Neuron (in vitro differentiated cells): ENCODE results near the gene MIEF1.
"Not testable (repeated sequence)": the region's sequence is repeated elsewhere in the genome, so short reads cannot be mapped to it uniquely, and the experiment has no call there.

Experiments used
- H2AFZ ChIP-seq: one replicate; pipeline ENCODE4 v1.6.1; 2013; ENCODE audit warnings: low read depth, mild to moderate bottlenecking, inconsistent platforms, low read length, moderate library complexity
- H3K27me3 ChIP-seq: one replicate; pipeline ENCODE4 v1.6.1; 2013; ENCODE audit warnings: low read length; ENCODE audit not compliant: insufficient read depth
- H3K36me3 ChIP-seq: one replicate; pipeline ENCODE4 v1.6.1; 2013; ENCODE audit warnings: low read length; ENCODE audit not compliant: insufficient read depth
- H3K4me1 ChIP-seq: one replicate; pipeline ENCODE4 v1.6.1; 2013; ENCODE audit warnings: low read length; ENCODE audit not compliant: insufficient read depth
- H3K4me3 ChIP-seq: 2 replicates; pipeline ENCODE4 v1.5.1; 2013; ENCODE audit warnings: mild to moderate bottlenecking, low read length, moderate library complexity
- H3K9me3 ChIP-seq: one replicate; pipeline ENCODE4 v1.6.1; 2013; ENCODE audit warnings: low read length

MIEF1 gene

DNA sequence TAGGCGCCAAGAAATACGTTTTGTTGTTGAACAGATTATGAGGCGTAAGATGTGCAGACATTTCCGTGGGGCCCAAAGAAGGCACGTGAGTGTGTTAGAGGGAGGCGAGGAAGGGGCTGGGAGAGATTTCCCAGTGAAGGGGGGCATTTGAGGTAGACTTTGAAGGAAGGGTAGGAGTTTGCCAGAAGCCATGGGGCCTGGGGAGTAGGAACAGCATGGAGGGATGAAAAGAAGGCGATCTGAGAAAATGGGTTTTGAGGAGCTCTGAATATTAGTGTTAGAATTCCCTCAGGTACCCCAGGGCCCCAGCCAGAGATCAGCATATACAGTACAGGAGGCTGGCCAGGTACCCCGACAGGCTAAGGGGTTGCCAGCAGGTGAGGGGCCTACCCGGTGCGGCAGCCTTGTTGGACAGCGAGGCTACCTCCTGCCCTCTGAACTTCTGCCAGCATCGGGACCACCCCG, 414 bp upstream of the MIEF1 start:
- H3K4me1 ChIP-seq: peaks cover 23% of the 10 kb centered on the region
- H2AFZ ChIP-seq: no peak overlapping the region
- H3K27me3 ChIP-seq: no peaks in the 10 kb centered on the region
- H3K36me3 ChIP-seq: peaks cover 26% of the 10 kb centered on the region
- no peaks in the 10 kb centered on the region for H3K9me3 ChIP-seq
- H3K4me3 ChIP-seq: peak overlapping the region; percentile 95

DNA sequence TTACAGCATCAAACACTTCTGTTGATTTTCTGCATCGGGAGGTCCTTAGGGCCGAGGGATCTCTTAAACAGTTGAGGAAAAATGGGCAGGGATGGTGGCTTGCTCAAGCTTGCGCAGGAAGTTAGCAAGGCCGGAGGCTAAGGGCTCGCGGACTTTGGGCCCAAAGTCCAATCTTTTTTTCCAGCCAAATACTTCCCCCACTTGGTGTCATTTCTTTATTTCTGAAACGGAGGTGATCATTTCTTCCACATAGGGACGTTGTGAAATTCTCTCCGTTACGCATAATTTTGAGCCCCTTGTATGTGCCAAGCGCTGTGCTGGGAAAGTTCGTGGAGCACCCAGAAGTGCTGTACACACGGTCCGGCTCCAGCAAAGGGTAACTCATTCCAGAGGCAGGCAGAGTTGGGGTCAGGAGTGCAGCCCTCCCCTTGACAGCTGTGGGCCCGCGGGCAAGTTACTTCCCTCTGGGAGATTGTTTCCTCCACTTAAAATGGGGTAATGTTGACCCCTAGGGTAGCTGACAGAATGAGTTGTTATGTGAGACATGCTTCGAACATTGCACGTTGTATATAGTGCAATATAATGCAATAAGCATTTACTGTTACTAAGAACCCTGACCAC, 809 bp downstream of the MIEF1 start:
- Histone ChIP-seq H3K36me3 (peaks cover 33% of the 10 kb centered on the region), H3K27me3 (no peaks in the 10 kb centered on the region), H3K4me1 (peaks cover 23% of the 10 kb centered on the region), H3K4me3 (peak overlapping the region; percentile 95), H3K9me3 (no peaks in the 10 kb centered on the region), H2AFZ (no peak overlapping the region)

DNA sequence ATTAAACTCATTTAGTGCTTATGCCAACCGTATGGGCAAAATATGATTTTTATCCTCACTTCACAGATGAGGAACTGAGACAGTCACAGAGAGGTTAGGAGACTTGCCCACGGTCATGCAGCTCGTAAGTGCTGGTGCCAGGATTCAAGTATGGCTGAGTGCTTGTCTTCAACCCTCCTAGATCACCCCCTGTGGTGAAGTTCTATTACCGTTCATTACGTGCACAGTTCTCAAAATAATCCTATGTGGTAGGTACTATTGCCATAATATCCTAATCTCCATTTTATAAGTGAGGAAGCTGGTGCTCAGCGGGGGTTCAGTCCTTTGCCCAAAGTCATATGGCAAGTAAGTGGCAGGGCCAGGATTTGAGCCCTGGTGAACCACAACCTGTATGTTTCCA, 1.5 kb downstream of the MIEF1 start:
- peak overlapping the region; percentile 95 for H3K4me3 ChIP-seq
- no peaks in the 10 kb centered on the region for H3K27me3 ChIP-seq
- peaks cover 18% of the 10 kb centered on the region for H3K4me1 ChIP-seq
- no peak overlapping the region for H2AFZ ChIP-seq
- peaks cover 37% of the 10 kb centered on the region for H3K36me3 ChIP-seq
- no peaks in the 10 kb centered on the region for H3K9me3 ChIP-seq

DNA sequence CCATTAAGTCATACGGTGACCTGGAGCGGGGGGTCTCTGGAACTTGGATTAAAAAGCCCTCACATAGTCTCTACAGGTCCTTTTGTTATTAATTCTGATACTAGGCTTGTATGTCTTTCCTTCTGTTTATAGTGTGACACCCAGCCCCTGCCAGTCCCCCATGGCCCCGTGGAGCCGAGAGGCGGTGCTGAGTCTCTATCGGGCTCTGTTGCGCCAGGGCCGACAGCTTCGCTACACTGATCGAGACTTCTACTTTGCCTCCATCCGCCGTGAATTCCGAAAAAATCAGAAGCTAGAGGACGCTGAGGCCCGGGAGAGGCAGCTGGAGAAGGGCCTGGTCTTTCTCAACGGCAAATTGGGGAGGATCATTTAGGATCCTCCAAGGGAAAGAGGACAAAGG, 2.0 kb downstream of the MIEF1 start:
- Histone ChIP-seq H3K9me3 (no peaks in the 10 kb centered on the region), H3K36me3 (peaks cover 40% of the 10 kb centered on the region), H3K4me3 (no peak overlapping the region), H3K4me1 (peaks cover 15% of the 10 kb centered on the region), H3K27me3 (no peaks in the 10 kb centered on the region), H2AFZ (no peak overlapping the region)

DNA sequence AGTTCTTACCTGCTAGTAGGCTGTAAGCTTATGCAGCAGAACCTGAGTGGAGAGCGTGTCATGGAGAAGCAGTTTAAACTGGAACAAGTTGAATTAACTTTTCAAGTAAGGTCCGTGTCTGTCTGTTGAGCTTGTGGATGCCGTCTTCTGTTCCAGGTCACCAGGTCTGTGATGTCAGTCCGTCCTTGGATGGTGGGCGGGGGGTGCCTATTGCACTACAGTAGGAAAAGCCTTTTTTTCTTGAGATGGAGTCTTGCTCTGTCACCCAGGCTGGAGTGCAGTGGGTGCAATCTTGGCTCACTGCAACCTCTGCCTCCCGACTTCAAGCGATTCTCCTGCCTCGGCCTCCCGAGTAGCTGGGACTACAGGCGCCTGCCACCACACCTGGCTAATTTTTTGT, 4.9 kb downstream of the MIEF1 start:
- H3K9me3 ChIP-seq, H3K4me3 ChIP-seq, H2AFZ ChIP-seq, H3K27me3 ChIP-seq: not testable (repeated sequence)
- Histone ChIP-seq H3K36me3 (peaks cover 66% of the 10 kb centered on the region), H3K4me1 (peaks cover 11% of the 10 kb centered on the region)

DNA sequence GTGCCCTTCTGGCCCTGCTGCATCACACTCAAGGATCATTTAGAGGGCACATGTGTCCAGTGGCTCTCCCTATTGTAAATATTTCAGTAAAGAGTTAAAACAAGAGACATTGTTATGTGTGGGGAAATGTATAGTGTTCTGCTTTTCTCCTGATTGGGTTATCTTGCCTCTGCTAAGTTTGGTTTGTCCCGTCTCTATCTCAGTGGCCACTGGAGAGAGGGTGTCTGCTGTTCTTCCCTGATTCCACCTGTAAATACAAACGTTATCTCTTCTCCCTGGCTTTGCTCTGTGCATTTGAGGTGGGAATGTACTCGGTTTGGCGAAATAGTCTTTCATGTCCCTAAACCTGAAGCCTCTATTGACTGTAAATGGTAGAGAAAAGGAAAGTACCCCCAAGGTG, 6.3 kb downstream of the MIEF1 start:
- Histone ChIP-seq H3K4me1 (peaks cover 5% of the 10 kb centered on the region), H2AFZ (no peak overlapping the region), H3K9me3 (no peaks in the 10 kb centered on the region), H3K27me3 (no peaks in the 10 kb centered on the region), H3K36me3 (peaks cover 73% of the 10 kb centered on the region), H3K4me3 (no peak overlapping the region)

DNA sequence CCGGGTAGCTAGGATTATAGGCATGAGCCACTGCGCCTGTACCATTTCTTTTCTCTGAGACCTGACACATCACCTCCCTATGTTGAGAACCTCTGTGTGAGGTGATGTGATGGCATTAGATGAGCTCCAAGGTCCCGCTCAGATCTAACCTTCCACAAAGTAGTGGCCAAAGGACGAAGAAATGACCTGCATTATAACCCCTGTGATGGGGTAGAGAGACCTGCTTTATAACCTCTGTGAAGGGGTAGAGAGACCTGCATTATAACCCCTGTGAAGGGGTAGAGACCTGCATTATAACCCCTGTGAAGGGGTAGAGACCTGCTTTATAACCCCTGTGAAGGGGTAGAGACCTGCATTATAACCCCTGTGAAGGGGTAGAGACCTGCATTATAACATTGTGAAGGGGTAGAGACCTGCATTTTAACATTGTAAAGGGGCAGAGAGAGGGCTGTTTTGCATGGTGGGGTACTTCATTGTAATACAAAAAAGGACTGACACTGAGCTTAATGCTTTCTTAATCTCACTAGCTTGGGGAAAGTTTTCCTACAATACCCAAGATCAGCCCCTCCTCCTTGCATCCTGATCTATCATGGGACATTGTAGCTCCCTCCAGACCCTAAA, 8.5 kb downstream of the MIEF1 start:
- Histone ChIP-seq H3K4me3 (no peak overlapping the region), H2AFZ (no peak overlapping the region), H3K27me3 (no peaks in the 10 kb centered on the region), H3K4me1 (no peaks in the 10 kb centered on the region), H3K36me3 (peaks cover 78% of the 10 kb centered on the region), H3K9me3 (no peaks in the 10 kb centered on the region)

DNA sequence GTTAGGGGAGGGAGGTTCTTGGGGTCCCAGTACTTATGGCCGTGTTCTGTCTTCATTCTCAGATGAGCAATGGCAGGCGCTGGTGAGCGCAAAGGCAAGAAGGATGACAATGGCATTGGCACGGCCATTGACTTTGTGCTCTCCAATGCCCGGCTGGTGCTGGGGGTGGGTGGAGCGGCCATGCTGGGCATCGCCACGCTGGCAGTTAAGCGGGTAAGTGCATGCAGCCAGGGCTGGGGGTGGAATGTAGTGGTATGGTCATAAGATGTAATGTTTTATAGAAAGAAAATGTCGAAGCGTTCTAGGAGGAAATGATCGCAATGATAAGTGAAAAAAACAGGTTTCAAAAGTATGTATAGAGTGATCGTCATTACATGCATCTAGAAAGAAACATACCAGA, 9.1 kb downstream of the MIEF1 start:
- Histone ChIP-seq H3K27me3 (no peaks in the 10 kb centered on the region), H3K36me3 (peaks cover 77% of the 10 kb centered on the region)

DNA sequence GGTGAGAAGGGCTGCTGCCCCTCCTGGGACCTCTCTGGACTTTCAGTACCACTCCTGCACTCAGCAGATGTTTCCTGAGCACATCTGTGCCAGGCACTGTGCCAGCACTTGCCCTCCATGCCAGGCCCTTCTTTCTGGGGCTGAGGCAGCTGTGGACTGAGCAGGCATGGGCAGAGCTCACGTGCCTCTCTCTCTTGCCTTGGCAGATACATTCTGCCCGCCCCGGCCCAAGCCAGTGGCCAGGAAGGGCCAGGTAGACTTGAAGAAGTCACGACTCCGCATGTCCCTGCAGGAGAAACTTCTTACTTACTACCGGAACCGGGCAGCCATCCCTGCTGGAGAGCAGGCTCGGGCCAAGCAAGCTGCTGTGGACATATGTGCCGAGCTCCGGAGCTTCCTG, 9.9 kb downstream of the MIEF1 start:
- no peak overlapping the region for H3K4me3 ChIP-seq
- no peaks in the 10 kb centered on the region for H3K27me3 ChIP-seq
- H2AFZ ChIP-seq: no peak overlapping the region
- H3K36me3 ChIP-seq: peaks cover 75% of the 10 kb centered on the region
- no peaks in the 10 kb centered on the region for H3K9me3 ChIP-seq
- H3K4me1 ChIP-seq: no peaks in the 10 kb centered on the region

More for the DNA sequence above, 9.1 kb downstream of the MIEF1 start:
- Histone ChIP-seq H3K4me1 (no peaks in the 10 kb centered on the region), H2AFZ (no peak overlapping the region), H3K4me3 (no peak overlapping the region), H3K9me3 (no peaks in the 10 kb centered on the region)

DNA sequence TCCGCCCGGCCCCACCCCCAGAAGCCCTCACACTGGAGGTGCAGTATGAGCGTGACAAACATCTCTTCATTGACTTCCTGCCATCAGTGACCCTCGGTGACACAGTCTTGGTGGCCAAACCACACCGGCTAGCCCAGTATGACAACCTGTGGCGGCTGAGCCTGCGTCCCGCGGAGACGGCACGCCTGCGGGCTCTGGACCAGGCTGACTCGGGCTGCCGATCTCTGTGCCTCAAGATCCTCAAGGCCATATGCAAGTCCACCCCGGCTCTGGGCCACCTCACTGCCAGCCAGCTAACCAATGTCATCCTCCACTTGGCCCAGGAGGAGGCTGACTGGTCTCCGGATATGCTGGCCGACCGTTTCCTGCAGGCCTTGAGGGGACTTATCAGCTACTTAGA, 11.7 kb downstream of the MIEF1 start:
- Histone ChIP-seq H3K36me3 (peaks cover 68% of the 10 kb centered on the region), H3K4me1 (peaks cover 5% of the 10 kb centered on the region), H2AFZ (no peak overlapping the region), H3K4me3 (no peak overlapping the region), H3K27me3 (no peaks in the 10 kb centered on the region), H3K9me3 (no peaks in the 10 kb centered on the region)

DNA sequence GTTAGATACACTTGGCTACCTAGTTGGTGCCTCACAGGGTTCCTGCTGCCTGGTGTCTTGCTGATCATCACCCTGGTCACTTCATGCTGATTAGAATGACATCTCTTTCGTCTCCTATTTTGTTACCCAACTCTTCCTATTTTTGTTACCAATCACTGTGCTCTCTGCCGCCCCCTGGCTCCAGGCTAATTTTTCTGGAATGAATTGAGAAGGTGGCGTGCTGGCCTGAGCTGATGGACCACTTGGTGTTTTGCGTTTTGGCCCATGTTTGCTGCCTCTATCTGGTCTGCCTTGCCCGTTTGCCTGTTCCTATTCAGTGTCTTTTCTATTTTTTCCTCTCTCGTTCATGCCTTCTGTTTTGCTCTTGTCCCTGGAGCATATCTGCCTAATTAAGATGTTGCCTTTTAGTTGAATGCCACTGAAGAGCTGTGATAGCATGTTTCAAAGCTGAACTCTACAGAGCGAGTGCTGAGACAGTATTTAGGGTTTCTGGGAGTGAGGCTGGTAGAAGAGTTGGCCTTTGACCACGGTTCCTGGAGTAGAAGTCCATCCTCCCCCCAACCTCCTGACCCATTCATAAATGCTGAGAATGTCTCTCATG, 12.4 kb downstream of the MIEF1 start:
- no peaks in the 10 kb centered on the region for H3K9me3 ChIP-seq
- no peak overlapping the region for H3K4me3 ChIP-seq
- peaks cover 62% of the 10 kb centered on the region for H3K36me3 ChIP-seq
- H2AFZ ChIP-seq: no peak overlapping the region
- H3K4me1 ChIP-seq: peaks cover 11% of the 10 kb centered on the region
- H3K27me3 ChIP-seq: no peaks in the 10 kb centered on the region

DNA sequence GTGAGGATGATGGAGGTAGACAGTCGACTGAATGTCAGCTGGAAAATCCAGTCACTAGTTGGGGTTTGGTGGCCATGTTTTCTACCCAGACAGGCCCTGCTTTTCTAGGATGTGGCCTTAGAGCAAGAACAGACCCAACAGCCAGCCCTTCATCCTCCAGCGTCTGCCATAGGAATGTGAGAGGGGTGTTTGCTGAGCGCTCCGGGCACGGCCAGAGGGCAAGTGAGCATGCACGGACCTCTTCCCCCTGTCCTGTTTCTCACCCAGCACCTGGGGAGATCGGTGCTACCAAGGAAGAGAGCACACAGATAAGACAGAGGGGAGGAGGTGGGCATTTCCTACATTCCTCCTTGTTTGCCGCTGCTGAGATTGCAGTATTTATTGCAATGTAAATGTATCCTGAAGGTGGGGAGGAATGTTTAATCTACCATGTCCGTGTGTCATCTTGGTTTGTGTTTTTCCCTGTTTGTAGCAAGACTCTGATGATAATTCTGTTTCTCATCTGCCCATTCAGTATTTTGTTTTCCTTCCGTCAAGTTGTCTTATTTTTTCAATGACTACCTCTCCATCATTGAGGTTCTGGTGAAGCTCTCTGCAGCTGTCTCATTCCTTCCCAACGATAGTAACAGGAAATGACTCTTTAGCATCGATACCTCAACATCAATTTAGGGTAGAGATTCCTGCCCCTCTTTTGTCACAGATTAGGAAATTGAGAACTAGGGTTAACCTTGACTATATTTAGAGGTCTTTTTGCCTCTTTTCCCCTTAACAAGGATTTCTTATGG, 13.4 kb downstream of the MIEF1 start:
- H3K36me3 ChIP-seq: peaks cover 56% of the 10 kb centered on the region
- H3K27me3 ChIP-seq: no peaks in the 10 kb centered on the region
- H3K4me3 ChIP-seq: no peak overlapping the region
- no peak overlapping the region for H2AFZ ChIP-seq
- H3K9me3 ChIP-seq: no peaks in the 10 kb centered on the region
- peaks cover 11% of the 10 kb centered on the region for H3K4me1 ChIP-seq

DNA sequence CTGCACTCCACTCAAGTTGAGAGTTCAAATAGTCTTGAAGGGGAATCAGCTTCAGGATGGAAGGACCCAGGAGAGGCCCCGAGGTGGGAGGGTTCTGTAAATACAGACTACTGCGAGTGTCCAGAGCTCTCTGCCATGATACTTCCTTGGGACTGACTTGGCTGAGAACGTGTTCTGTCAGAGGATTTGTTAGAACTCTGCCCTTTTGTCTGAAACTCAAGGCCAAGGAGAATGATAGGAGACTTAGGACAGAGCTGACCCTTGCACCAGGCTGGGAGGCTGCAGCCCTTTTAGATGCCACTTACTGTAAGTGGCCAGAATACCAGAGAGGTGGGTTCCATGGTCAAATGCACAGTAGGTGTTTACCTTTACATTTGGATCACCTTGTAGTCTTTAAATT, 15.4 kb downstream of the MIEF1 start:
- peaks cover 50% of the 10 kb centered on the region for H3K36me3 ChIP-seq

More for the DNA sequence above, 15.4 kb downstream of the MIEF1 start:
- Histone ChIP-seq H3K9me3 (no peaks in the 10 kb centered on the region), H3K4me1 (peaks cover 21% of the 10 kb centered on the region), H3K27me3 (no peaks in the 10 kb centered on the region), H3K4me3 (no peak overlapping the region), H2AFZ (no peak overlapping the region)
